ENCODE measurements around the gene FAM20A. TPM values are rescaled to one million over a fixed set of nuclear protein-coding genes. Genes with fewer than 3 reads are reported as not detected.

Gene FAM20A
- total RNA-seq, 1 donor from 2014 or later: 2.9 TPM

DNA sequence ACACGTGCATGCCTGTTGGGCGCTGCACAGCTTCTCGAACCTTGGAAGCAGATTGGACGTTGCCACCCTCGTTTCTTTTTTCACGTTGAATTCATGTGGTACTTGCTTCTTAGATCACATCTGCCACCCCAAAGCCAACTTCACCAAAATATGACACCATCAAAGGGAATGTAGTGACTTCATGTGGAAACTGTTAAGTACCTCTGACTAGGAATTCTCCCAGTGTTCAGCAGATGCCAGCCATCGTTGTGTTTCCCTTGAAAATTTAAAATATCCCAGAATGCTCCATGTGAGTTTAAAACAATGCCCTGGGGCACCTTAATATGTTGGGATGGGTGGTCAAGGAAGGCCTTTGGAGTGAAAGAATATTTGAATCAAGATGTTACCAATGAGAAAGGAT is 22.6 kb upstream of the FAM20A start:
- no peaks in the 10 kb centered on the region for H3K36me3 ChIP-seq
- TF ChIP-seq, protein P1, sequence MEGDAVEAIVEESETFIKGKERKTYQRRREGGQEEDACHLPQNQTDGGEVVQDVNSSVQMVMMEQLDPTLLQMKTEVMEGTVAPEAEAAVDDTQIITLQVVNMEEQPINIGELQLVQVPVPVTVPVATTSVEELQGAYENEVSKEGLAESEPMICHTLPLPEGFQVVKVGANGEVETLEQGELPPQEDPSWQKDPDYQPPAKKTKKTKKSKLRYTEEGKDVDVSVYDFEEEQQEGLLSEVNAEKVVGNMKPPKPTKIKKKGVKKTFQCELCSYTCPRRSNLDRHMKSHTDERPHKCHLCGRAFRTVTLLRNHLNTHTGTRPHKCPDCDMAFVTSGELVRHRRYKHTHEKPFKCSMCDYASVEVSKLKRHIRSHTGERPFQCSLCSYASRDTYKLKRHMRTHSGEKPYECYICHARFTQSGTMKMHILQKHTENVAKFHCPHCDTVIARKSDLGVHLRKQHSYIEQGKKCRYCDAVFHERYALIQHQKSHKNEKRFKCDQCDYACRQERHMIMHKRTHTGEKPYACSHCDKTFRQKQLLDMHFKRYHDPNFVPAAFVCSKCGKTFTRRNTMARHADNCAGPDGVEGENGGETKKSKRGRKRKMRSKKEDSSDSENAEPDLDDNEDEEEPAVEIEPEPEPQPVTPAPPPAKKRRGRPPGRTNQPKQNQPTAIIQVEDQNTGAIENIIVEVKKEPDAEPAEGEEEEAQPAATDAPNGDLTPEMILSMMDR (IDR thresholded peaks at IDR 0.05; ENCODE audit: borderline replicate concordance): no peak
- no peaks in the 10 kb centered on the region for H3K9me3 ChIP-seq (replicated peaks)
- intact Hi-C loops (cut with micrococcal nuclease): no loop called here
- no peaks in the 10 kb centered on the region for H3K4me1 ChIP-seq
- no peak overlapping the region for H3K4me3 ChIP-seq
- no peak overlapping the region for H3K27ac ChIP-seq (replicated peaks)
- no peaks in the 10 kb centered on the region for H3K27me3 ChIP-seq (ENCODE audit: low read depth)
- no peak for DNase-seq

DNA sequence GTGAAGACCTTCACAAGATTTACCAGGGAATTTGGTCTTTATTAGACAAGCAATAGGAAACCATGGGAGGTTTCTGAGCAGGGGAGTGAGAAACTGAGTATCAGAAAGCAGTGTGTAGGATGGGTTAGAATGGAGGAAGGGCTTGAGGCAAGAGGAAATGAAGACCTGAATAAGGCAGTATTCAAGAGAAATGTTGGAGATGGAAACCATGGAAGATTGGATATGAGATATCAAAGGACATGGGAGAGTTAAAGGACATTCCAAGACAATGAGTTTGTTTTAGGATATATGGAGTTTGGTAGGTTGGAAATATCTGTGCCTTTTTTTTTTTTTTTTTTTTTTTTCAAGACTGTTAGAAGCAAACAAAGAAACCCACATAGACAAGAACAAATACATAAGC is 21.3 kb upstream of the FAM20A start:
- no peaks in the 10 kb centered on the region for H3K4me1 ChIP-seq
- no peak overlapping the region for H3K27ac ChIP-seq (replicated peaks)
- intact Hi-C loops (cut with micrococcal nuclease): no loop called here
- no peaks in the 10 kb centered on the region for H3K27me3 ChIP-seq (ENCODE audit: low read depth)
- no peak overlapping the region for H3K4me3 ChIP-seq
- TF ChIP-seq, protein P1 (IDR thresholded peaks at IDR 0.05; ENCODE audit: borderline replicate concordance): no peak
- H3K36me3 ChIP-seq: no peaks in the 10 kb centered on the region
- DNase-seq: no peak
- H3K9me3 ChIP-seq (replicated peaks): no peaks in the 10 kb centered on the region

DNA sequence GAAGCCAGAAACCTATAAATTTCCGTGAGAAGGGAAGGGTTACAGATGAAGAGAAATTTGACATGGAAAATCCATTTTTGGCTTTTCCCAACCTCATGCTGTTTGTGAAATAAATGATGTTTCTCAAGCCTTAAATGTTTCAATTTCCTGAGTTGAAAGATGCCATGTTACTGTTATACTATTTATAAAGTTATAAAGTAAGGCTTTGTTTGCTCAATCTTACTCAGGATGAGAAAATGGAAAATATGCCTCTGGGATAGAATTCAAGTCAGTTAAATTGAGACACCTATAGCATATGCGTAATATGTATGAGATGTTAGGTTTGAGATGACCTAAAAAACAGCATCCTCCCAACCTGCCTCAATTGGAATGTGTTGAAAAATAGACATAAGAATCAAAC is 19.9 kb upstream of the FAM20A start:
- Histone ChIP-seq H3K27ac (replicated peaks) (no peak overlapping the region), H3K27me3 (ENCODE audit: low read depth) (no peaks in the 10 kb centered on the region), H3K4me1 (no peaks in the 10 kb centered on the region), H3K9me3 (replicated peaks) (no peaks in the 10 kb centered on the region), H3K4me3 (no peak overlapping the region), H3K36me3 (no peaks in the 10 kb centered on the region)
- intact Hi-C loops (cut with micrococcal nuclease): no loop called here
- no peak for DNase-seq
- TF ChIP-seq, protein P1 (IDR thresholded peaks at IDR 0.05; ENCODE audit: borderline replicate concordance): no peak

DNA sequence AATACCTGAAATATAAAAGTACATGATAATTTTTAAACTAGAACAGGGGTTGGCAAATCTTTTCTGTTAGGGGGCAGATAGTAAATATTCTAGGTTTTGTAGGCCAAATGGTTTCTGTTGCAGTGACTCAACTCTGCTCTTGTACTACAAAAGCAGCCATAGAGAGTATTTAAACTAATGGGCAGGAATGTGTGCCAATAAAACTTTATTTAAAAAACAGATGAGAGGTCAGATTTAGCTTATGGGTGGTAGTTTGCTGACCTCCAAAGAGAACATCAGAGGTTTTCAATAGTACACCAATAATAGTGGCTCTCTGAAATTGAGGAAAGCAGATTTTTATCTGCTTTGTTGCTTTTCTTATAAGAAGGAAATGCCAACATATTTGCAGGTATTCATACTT is 15.2 kb upstream of the FAM20A start:
- Histone ChIP-seq H3K27me3 (ENCODE audit: low read depth) (no peaks in the 10 kb centered on the region), H3K27ac (replicated peaks) (no peak overlapping the region), H3K4me1 (no peaks in the 10 kb centered on the region), H3K36me3 (no peaks in the 10 kb centered on the region), H3K4me3 (no peak overlapping the region), H3K9me3 (replicated peaks) (no peaks in the 10 kb centered on the region)
- intact Hi-C loops (cut with micrococcal nuclease): no loop called here
- DNase-seq: no peak
- TF ChIP-seq, protein P1 (IDR thresholded peaks at IDR 0.05; ENCODE audit: borderline replicate concordance): no peak

DNA sequence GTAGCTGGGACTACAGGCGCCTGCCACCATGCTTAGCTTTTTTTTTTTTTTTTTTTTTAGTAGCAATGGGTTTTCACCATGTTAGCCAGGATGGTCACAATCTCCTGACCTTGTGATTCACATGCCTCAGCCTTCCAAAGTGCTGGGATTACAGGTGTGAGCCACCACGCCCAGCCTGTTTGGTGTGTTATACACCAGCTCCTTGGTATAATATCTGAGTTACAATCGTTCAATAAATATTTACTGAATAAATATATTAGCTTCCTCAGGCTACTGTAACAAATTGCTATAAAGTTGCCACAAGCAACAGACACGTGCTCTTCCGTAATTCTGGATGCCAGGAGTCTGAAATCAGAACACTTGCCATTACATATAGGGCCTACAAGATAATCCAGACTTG is 13.6 kb upstream of the FAM20A start:
- no peak overlapping the region for H3K27ac ChIP-seq (replicated peaks)
- DNase-seq: no peak
- H3K27me3 ChIP-seq (ENCODE audit: low read depth): no peaks in the 10 kb centered on the region
- H3K4me1 ChIP-seq: no peaks in the 10 kb centered on the region
- intact Hi-C loops (cut with micrococcal nuclease): no loop called here
- no peak overlapping the region for H3K4me3 ChIP-seq
- H3K9me3 ChIP-seq (replicated peaks): peaks cover 13% of the 10 kb centered on the region
- H3K36me3 ChIP-seq: no peaks in the 10 kb centered on the region
- TF ChIP-seq, protein P1 (IDR thresholded peaks at IDR 0.05; ENCODE audit: borderline replicate concordance): no peak
